Breast epithelium (tissue), 4 donors: Measurements from ENCODE around the gene PIEZO1. TPM values are rescaled to one million over a fixed set of nuclear protein-coding genes. Genes with fewer than 3 reads are reported as not detected.
A peak's percentile ranks its signal among the peaks of the same experiment; 100 is the strongest.

Source experiments
- DNase-seq, 2 donors: peaks; one replicate each; pipeline ENCODE4 v3.0.0-alpha.2; 2019; ENCODE audit warnings: low spot score in 2 of 2
- H3K27ac ChIP-seq, 2 donors: fragments of 200-600 bp; sonication (generic) in 1 of 2; one replicate each; pipeline ENCODE4 v1.5.1; 2016 to 2019; ENCODE audit warnings: mild to moderate bottlenecking in 1 of 2
- H3K27me3 ChIP-seq, 2 donors: fragments of 200-600 bp; sonication (generic) in 1 of 2; one replicate each; pipeline versions ENCODE4 v1.5.1 to v1.6.0; 2017 to 2019; ENCODE audit warnings: control low read depth in 1 of 2, mild to moderate bottlenecking in 1 of 2
- H3K36me3 ChIP-seq: fragments of 200-600 bp; one replicate; pipeline ENCODE4 v1.5.1; 2019
- H3K4me1 ChIP-seq, 2 donors: fragments of 200-600 bp; sonication (generic); one replicate each; pipeline ENCODE4 v1.5.1; 2016 to 2019; ENCODE audit warnings: control low read depth in 1 of 2
- H3K4me3 ChIP-seq, 3 donors: fragments of 200-600 bp; sonication (generic); 1 replicate in 2 of 3; 2 replicates in 1 of 3; pipeline ENCODE4 v1.5.1; 2016 to 2019; ENCODE audit warnings: mild to moderate bottlenecking in 3 of 3, moderate library complexity in 2 of 3
- H3K9me3 ChIP-seq, 2 donors: fragments of 200-600 bp; sonication (generic) in 1 of 2; one replicate each; pipeline ENCODE4 v1.5.1; 2016 to 2019; ENCODE audit warnings: control low read depth in 1 of 2
- CTCF ChIP-seq, 3 donors: fragments of 450-650 bp; IDR thresholded peaks; one replicate each; pipeline ENCODE4 v1.5.1; 2016 to 2017; ENCODE audit warnings: antibody characterized with exemption in 3 of 3, mild to moderate bottlenecking in 3 of 3, moderate library complexity in 3 of 3
- POLR2A ChIP-seq: fragments of 450-650 bp; IDR thresholded peaks from one replicate; pipeline ENCODE4 v1.6.1; 2016; ENCODE audit warnings: antibody characterized with exemption, mild to moderate bottlenecking, moderate library complexity
- POLR2AphosphoS5 ChIP-seq, 3 donors: sonication (generic); formaldehyde crosslinking; IDR thresholded peaks; one replicate each; pipeline ENCODE4 v1.6.1; 2017; ENCODE audit warnings: antibody characterized with exemption in 3 of 3
- intact Hi-C: fragments of 100-400 bp; cut with DNase I; formaldehyde crosslinking; loops from one replicate; pipeline ENCODE4 v1.15.1; 2023; ENCODE audit warnings: low total_unique reads
- total RNA-seq, 3 donors: library from RNA; depleted of rRNA; stranded (reverse); fragments of >200 nt; gene quantifications; one replicate each; pipeline ENCODE4 v1.1.0, GENCODE V29; 2016

The PIEZO1 gene
- total RNA-seq, 3 donors from 2014 or later = 90.7 to 181 (median 135) TPM

DNA sequence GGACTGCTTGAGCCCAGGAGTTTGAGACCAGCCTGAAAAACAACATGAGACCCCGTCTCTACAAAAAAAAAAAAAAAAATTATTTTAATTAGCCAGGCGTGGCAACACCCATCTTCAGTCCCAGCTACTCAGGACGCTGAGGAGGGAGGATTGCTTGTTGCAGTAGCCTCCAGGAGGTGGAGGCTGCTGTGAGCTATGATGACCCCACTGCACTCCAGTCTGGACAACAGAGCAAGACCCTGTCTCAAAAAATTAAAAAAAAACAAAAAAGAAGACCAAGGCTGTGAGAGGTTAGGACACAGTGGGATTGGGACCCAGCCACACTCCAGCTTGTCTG lies 97.4 kb downstream of the PIEZO1 start:
- no peak overlapping the region for H3K4me3 ChIP-seq
- H3K9me3 ChIP-seq = no peaks in the 10 kb centered on the region
- DNase-seq = no peak
- intact Hi-C loops = no loop called here
- H3K27me3 ChIP-seq = peaks cover 0 to 17% of the 10 kb centered on the region in 2 donors
- TF ChIP-seq POLR2A = no peak
- TF ChIP-seq CTCF (IDR thresholded peaks at IDR 0.05) = no peak
- no peak for TF ChIP-seq POLR2AphosphoS5 (IDR thresholded peaks at IDR 0.05)
- no peaks in the 10 kb centered on the region for H3K36me3 ChIP-seq
- H3K4me1 ChIP-seq = peaks cover 6 to 8% of the 10 kb centered on the region in 2 donors
- H3K27ac ChIP-seq = no peak overlapping the region

DNA sequence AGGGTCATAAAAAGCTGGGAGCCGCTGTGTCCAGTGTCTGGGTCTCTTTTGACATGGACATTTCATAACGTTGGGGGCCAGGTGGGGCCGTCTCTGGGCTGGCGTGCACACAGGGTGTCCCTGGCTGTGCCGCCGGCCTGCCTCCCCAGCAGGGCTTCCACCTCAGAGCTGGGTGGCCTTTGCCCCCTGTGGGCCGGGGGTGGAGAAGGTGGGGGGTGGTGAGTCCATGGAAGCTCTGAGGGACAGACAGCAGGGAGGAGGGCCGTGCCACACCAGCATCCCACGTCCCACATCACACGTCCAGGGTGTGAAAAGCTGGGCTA lies 97.8 kb downstream of the PIEZO1 start:
- intact Hi-C loops = no loop called here
- H3K4me1 ChIP-seq = peaks cover 6 to 8% of the 10 kb centered on the region in 2 donors
- no peaks in the 10 kb centered on the region for H3K36me3 ChIP-seq
- no peak for DNase-seq
- H3K9me3 ChIP-seq = no peaks in the 10 kb centered on the region
- H3K27ac ChIP-seq = no peak overlapping the region
- H3K27me3 ChIP-seq = peaks cover 0 to 18% of the 10 kb centered on the region in 2 donors
- TF ChIP-seq POLR2AphosphoS5 (IDR thresholded peaks at IDR 0.05) = no peak
- TF ChIP-seq POLR2A = no peak
- no peak for TF ChIP-seq CTCF (IDR thresholded peaks at IDR 0.05)
- H3K4me3 ChIP-seq = no peak overlapping the region

GRCh38 chr16:88686439-88687253 lies 98.4 kb downstream of the PIEZO1 start, which contains the start of gene SNAI3:
Gene SNAI3 (minus strand): TSS chr16:88686507. CDS start chr16:88686406, 101 bp downstream.
- Histone ChIP-seq H3K27me3 (peaks cover 0 to 22% of the 10 kb centered on the region in 2 donors), H3K27ac (no peak within 1 kb of the TSS), H3K4me1 (peaks cover 6 to 8% of the 10 kb centered on the region in 2 donors), H3K4me3 (peak within 1 kb of the TSS; percentile 43 to 83 (median 64)), H3K9me3 (no peaks in the 10 kb centered on the region), H3K36me3 (no peaks in the 10 kb centered on the region)
- TF ChIP-seq POLR2AphosphoS5 (IDR thresholded peaks at IDR 0.05) (no peak), POLR2A (no peak), CTCF (IDR thresholded peaks at IDR 0.05) (no peak)
- DNase-seq = peak; percentile 81 to 86
- intact Hi-C loops = no loop called here

DNA sequence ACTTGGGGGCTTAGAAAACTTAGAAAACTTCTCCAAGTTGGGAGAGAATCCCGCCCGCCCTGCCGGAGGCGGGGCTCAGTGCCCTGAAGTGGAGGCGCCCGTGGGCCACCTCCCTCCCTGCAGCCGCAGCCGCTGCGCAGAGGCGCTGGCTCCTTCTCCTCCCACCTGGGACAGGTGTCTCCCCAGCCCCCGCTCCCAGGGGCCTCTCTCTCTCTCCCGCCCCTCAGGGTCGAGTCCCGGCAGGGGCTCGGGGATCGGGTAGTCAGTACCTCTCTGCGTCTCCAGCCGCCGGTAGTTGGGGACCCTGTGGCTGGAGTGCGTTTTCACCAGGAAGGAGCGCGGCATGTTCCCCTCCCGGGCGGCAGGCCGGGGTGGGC lies 99.0 kb downstream of the PIEZO1 start:
- TF ChIP-seq POLR2A (no peak), POLR2AphosphoS5 (IDR thresholded peaks at IDR 0.05) (no peak)
- H3K9me3 ChIP-seq = no peaks in the 10 kb centered on the region
- H3K27me3 ChIP-seq = peaks cover 0 to 26% of the 10 kb centered on the region in 2 donors
- intact Hi-C loops = no loop called here
- H3K27ac ChIP-seq = no peak overlapping the region
- H3K4me3 ChIP-seq = peak overlapping the region; percentile 43 to 83 (median 64)
- H3K36me3 ChIP-seq = no peaks in the 10 kb centered on the region
- H3K4me1 ChIP-seq = peaks cover 6 to 8% of the 10 kb centered on the region in 2 donors
- DNase-seq = no peak

GRCh38 chr16:88685156-88686061 lies 99.6 kb downstream of the PIEZO1 start:
- no peak for DNase-seq
- Histone ChIP-seq H3K9me3 (no peaks in the 10 kb centered on the region), H3K36me3 (no peaks in the 10 kb centered on the region), H3K27ac (no peak overlapping the region), H3K4me1 (peaks cover 6 to 8% of the 10 kb centered on the region in 2 donors), H3K27me3 (peaks cover 0 to 25% of the 10 kb centered on the region in 2 donors), H3K4me3 (peak overlapping the region; percentile 43 to 83 (median 64))
- TF ChIP-seq POLR2AphosphoS5 (IDR thresholded peaks at IDR 0.05) = no peak
- no peak for TF ChIP-seq POLR2A
- TF ChIP-seq CTCF (IDR thresholded peaks at IDR 0.05) = peak in 2 of 3 donors; percentile 35 to 39
- intact Hi-C loops = no loop called here
